HG03095 (cell line): ENCODE data around the gene LTN1.

Experiments
- ATAC-seq: cut with Tn5 transposase; IDR thresholded peaks from one replicate; pipeline ENCODE4 v1.9.1; 2021; ENCODE audit warnings: moderate library complexity; ENCODE audit not compliant: unreplicated experiment

The LTN1 gene

DNA sequence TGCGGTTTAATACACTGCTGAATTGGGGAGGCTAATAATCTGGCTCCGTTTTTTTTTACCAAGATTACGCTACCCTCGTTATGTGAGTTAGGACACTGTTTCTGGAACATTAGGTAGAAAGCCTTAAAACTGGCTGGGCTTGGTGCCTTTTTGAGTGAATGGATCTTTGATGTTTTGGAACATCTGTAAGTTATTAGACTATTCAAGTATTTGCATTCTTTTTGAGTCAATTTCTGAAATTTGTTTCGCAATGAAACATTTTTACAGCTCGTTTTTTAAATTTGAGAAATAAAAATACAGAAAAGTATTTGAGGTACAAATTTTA is 106.9 kb downstream of the LTN1 start:
- no peak for ATAC-seq

DNA sequence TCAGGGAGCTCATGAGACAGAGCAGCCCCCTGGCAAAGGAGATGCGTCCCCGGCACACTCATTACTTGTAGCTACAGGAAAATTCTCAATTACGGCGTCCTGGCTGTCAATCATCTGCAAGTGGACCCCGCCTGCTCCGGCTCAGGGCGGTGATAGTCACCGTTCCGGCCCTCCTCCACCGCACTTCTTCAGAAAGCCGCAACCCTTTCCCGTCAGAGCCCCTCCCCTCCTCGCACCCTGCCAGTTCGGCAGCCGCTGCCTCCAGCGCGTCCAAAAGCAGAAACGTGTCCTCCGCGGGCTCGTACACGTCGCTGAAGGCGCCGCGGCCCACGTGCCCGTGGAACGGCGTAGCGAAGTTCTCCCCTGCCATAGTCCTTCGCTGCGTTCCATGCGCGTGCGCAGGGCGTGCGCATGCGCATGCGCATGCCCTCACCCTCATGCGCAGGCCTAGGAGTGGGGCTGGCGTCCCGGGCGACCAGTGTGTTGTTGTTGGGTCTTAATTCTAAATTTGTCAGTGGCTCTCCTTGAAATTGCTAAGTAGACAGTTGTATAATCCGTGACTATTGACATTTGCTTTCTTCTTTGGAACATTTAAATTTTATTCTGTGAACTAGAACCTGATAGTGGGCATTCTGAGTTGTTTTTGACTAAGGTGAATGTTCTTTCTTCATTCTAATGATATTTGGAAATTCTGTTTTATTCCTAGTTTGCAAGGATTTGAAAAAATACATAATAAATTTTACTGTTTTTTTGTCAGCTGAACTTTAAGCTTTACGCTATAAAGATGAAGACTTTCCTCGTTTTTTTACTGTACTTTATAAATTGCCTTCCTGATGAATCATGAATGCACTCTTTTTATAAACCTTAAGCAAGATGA is 107.5 kb downstream of the LTN1 start:
- ATAC-seq: peak; percentile 93

DNA sequence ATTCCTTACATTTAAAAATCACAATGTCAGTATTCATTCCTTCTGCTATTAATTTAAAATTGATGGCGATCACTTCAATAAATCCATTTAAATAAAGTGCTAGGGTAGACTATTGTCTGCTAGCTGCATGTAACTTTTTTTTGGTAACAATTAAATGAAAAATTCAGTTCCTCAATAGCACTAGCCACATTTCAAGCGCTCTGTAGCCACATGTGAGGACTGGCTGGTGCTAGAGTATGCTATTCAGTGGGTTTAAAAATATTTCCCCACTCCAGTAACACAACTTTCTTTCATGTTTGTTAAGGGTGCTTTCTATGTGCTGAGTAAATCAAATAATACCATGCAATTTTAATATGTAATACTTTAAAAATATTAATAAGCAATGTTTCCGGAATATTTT is 108.2 kb downstream of the LTN1 start:
- ATAC-seq: no peak

DNA sequence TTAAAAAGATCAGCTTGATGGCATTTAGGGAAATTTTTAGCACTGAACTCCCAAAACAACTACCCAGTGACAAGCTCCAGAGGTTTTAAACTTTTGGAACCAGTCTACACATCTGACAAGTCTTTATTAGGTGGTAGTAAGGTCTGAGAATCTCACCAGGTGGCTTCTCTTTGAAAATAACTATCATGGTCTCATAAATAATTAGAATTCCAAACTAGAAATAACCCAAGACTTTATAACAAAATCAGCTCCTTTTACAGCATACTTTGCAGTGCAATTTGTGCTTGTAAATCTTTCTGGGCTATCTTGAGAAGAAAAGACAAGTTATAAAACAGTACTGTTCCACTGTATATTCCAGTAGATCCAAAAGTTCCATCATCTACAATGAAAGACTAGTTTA is 108.7 kb downstream of the LTN1 start:
- ATAC-seq: no peak

DNA sequence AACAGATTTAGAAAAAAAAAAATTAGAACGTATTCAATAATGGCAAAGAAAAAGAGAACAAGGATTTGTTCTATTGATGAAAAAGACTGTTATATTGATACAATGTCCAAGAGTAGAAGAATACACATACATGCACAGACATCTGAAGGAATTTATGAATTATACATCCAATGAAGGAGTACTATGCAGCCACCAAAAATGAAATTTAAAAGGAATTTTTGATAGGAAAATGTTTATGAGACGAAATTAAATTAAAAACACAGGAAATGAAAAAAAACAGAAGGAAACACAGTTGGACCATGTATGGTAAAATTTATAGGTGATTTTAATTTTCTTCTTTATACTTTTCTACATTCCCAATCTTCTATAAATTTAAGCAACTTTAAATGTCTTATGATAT is 110.3 kb downstream of the LTN1 start:
- ATAC-seq: no peak
